ENCODE data around the gene CGREF1.
A peak's percentile ranks its signal among the peaks of the same experiment; 100 is the strongest.
"Not testable (repeated sequence)": the region's sequence is repeated elsewhere in the genome, so short reads cannot be mapped to it uniquely, and the experiment has no call there.

The CGREF1 gene

GRCh38 chr2:27110603-27111352 lies 8.2 kb downstream of the CGREF1 start:
- not testable (repeated sequence) for DNase-seq

DNA sequence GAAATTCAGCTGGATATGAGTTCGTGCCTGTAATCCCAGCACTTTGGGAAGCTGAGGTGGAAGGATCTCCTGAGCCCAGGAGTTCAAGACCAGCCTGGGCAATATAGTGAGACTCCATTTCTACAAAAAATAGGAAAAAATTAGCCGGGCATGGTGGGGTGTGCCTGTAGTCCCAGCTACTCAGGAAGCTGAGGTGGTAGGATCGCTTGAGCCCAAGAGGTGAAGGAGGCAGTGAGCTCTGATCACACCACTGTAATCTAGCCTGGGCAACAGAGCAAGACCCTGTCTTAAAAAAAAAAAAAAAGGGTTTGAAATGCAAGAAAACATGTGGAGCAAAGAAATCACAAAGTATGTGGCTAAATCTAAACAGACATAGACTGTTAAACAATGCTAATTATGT lies 9.8 kb downstream of the CGREF1 start:
- no peak for DNase-seq

- DNase-seq, result no peak
These were observed 10.7 kb downstream of the CGREF1 start for GRCh38 chr2:27108221-27108620.

- DNase-seq, result no peak
These were observed 12.9 kb downstream of the CGREF1 start for GRCh38 chr2:27105981-27106380.

DNA sequence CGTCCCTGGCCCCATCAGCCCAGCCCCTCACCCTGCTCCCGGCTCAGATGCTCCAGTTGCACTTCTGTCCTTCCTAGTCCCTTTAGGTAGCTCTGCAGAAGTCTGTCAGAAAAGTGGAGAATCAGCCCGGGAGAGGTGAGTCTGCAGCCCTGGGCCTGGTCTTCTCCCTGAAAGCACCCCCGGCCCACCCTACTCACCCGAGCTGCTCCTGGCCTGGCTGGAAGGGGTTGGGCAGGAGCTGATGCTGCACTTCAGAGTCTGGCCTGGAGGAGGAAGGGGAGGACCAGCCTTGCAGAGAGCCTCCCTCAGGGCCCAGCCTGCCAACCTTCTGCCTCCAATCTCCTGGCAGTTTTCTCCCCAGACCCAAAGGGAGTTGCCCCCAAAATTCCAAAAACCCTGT lies 16.6 kb downstream of the CGREF1 start:
- DNase-seq, result no peak

GRCh38 chr2:27100036-27100435 lies 18.9 kb downstream of the CGREF1 start:
- DNase-seq, result no peak

DNA sequence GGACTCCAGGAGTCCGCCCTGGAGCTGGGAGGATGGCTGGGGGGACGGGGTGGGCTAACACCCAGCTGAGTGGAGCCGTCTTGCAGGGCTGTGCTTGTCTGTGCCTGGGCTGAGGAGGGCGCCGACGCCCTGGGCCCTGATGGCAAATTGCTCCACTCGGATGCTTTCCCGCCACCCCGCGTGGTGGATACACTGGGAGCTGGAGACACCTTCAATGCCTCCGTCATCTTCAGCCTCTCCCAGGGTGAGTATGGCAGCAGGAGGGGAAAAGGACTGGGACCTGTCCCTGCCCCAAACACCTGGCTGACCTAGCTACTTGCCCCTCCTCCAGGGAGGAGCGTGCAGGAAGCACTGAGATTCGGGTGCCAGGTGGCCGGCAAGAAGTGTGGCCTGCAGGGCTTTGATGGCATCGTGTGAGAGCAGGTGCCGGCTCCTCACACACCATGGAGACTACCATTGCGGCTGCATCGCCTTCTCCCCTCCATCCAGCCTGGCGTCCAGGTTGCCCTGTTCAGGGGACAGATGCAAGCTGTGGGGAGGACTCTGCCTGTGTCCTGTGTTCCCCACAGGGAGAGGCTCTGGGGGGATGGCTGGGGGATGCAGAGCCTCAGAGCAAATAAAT lies 19.5 kb downstream of the CGREF1 start:
- DNase-seq, result no peak

DNA sequence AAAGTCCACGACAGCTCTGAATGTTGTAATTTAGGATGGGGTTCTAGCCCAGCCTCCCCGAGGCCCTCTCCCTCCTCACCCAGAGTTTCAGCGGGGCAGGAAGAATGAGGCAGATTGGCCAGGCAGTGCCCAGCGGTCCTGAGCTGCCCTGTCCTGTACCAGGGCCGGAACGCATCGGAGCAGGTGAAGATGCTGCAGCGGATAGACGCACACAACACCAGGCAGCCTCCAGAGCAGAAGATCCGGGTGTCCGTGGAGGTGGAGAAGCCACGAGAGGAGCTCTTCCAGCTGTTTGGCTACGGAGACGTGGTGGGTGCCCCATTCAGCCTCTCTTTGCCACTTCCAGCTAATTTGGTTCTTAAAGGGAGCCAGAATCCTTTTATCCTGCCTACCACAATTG lies 21.6 kb downstream of the CGREF1 start:
- no peak for DNase-seq

GRCh38 chr2:27096748-27097297 lies 22.1 kb downstream of the CGREF1 start:
- DNase-seq, result no peak

GRCh38 chr2:27095745-27096651 lies 22.9 kb downstream of the CGREF1 start:
- DNase-seq, result peak; percentile 61

GRCh38 chr2:27095427-27095744 lies 23.5 kb downstream of the CGREF1 start:
- DNase-seq, result no peak

DNA sequence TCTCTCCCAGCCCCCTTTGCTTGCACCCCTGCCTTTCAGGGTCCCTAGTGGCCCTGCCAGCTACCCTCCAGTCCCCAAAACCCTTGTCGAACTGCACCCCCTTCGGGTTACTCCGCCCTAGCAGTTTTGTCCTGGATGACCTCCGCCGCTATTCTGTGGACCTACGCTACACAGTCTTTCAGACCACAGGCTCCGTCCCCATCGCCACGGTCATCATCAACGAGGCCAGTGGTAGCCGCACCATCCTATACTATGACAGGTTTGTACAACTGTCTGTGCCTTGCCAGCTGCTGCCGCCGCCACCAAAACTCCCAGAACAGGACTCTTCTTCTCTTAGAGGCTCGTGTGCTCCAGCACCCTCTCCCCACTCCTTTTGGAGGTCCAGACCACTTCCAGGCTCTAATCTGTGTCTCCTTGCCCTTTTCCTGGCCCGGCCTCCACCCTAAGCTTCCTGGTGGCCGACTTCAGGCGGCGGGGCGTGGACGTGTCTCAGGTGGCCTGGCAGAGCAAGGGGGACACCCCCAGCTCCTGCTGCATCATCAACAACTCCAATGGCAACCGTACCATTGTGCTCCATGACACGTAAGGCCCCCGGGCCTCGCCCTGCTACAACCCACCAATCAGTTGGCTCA lies 24.5 kb downstream of the CGREF1 start:
- DNase-seq, result no peak

- DNase-seq, result no peak
These were observed 25.2 kb downstream of the CGREF1 start for GRCh38 chr2:27093430-27094352.

DNA sequence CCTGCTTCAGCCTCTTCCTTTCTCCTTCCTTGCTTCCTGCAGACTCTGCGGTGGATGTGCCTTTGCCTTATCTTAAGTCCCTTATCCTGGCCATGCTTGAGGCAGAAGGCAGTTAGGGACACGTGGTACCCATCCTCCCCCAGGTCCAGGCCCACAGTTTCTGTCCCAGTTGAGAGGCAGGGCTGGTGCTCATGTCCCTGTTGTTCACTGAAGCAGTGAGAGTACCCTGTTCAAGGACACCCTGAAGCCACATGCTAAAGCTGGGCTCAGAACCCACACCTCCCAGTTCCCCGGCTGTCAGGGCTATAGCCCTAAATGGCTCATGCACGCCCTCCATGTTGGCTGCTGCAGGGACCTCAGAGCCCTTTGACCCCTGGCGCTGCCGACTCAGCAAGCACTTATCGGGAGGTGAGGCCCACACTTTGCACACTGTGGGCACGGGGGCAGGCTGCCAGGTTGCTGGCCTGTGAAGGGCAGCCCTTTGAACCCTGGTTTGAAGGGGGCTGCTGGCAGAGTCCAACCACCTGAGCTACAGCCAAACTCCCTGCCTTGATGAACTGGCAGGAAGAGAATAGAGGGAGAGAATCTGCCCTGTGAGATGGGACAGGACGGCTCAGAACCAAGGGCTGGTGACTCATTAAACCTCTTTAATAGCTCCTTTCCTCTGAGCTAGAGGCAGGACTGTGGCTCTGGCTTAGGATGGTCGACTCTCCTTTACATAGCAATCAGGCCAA lies 26.1 kb downstream of the CGREF1 start:
- no peak for DNase-seq

- DNase-seq, result no peak
These were observed 26.9 kb downstream of the CGREF1 start for GRCh38 chr2:27091746-27092695.

DNA sequence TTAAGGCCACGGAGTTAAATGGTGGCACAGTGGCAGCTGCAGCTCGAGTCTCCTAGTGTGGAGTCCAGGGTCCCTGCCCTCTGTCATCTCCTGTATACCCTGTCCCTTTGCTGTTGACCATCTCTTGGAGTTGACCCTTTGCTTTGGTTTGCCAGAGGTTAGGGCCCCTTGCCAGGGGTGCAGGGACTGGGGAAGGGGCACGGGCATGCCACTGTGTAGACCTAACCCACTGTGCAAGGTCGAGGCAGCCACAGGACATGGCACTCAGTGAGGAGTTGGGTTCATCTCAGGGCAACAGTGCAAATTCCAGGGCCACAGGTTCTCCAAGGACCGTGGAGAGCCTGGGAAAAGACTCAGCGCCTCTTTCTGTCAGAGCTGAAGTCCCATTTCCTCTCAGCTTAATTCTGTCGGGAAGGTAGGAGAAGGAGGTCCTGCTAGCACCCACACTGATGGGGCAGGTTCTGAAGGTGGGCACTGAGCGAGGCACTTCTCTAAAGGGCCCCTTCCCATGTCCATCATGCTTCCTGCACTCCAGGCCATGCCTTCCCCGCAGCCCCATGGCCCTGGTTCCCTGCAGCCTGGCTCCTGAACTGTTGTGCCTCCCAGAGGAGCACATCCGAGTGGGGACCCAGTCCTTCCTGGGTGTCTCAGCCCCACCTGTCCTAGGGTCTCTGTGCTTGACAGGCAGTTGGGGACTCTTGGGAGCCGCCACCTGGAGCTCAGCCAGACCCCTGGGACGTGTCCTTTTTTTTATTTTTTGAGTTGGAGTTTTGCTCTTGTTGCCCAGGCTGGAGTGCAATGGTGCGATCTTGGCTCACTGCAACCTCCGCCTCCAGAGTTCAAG lies 29.6 kb downstream of the CGREF1 start:
- DNase-seq, result no peak

DNA sequence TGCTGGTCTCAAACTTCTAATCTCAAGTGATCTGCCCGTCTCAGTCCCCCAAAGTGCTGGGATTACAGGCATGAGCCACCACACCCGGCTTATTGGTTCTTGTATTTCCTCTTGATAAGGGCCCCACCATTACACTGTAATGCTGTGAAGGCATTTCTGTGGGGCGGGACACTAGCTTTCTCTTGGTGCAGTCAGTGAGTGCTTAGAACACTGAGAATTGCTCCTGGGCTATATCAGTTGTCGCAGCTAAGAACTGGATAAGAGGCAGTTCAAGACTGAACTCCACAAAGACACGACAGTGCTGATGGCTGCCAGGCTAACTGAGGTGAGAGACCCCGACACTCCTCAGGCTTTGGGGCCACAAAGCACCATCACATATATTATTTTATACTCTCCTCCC lies 30.3 kb downstream of the CGREF1 start:
- DNase-seq, result no peak

DNA sequence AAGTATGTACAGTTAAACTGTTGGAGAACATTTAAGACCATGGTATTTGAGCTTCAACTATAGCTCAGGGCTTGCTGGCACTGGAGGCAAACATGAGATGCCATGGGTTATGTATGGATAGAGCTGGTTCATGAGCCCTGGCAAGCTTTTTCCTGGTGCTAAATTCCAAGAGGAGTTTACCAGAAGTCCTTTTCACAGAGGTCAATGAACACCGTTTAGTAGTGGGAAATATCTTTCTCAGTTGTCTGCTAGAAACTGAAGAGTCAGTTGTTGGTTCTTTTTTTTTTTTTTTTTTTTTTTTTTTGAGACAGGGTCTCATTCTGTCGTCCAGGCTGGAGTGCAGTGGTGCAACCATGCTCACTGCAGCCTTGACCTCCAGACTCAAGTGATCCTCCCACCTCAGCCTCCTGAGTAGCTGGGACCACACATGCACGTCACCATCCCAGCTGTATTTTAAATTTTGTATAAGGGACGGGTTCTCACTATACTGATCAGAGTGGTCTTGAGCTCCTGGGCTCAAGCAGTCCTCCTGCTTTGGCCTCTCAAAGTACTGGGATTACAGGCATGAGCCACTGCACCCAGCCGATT lies 31.0 kb downstream of the CGREF1 start:
- DNase-seq, result no peak
